ENCODE data around the gene AMELY. TPM values are rescaled to one million over a fixed set of nuclear protein-coding genes. Genes with fewer than 3 reads are reported as not detected.

The AMELY gene
- total RNA-seq, 1 experiment from 2014 or later: not detected

Other genes with a start within 250 kb of the AMELY start
- not detected for gene TBL1Y, start 1.1 kb downstream of the AMELY start, total RNA-seq (2021; ENCODE audit: unreplicated experiment)